Measurements from ENCODE around the gene S1PR1.

- TF ChIP-seq TAF1 (IDR thresholded peaks at IDR 0.05; ENCODE audit: borderline replicate concordance, insufficient read depth, low read length): no peak
- no peak for TF ChIP-seq POLR2AphosphoS5 (IDR thresholded peaks at IDR 0.05; ENCODE audit: low read depth, low read length)
- no peak for TF ChIP-seq REST (IDR thresholded peaks at IDR 0.05; ENCODE audit: insufficient read depth in 1 of 2, low read depth in 2 of 2, low read length in 2 of 2)
- no peak for TF ChIP-seq SIN3A (IDR thresholded peaks at IDR 0.05; ENCODE audit: borderline replicate concordance, insufficient read depth, low read length)
These were observed 6.9 kb downstream of the S1PR1 start for GRCh38 chr1:101243751-101244150.
